H1 (cell line): Measurements from ENCODE around the gene SOX15. TPM values are rescaled to one million over a fixed set of nuclear protein-coding genes. Genes with fewer than 3 reads are reported as not detected.

ENCODE experiments used
- CTBP2 ChIP-seq: IDR thresholded peaks from 2 replicates; pipeline ENCODE4 v1.7.0; 2011; ENCODE audit warnings: borderline replicate concordance, mild to moderate bottlenecking, moderate library complexity, mixed read lengths, low read length; ENCODE audit not compliant: insufficient read depth, insufficient read length
- MAFK ChIP-seq: IDR thresholded peaks from 2 replicates; pipeline ENCODE4 v1.6.1; 2012; ENCODE audit warnings: low read depth, mild to moderate bottlenecking, improper control_type of control experiment, low read length
- TBP ChIP-seq: IDR thresholded peaks from 2 replicates; pipeline ENCODE4 v1.6.1; 2011; ENCODE audit warnings: low read depth, low read length, improper control_type of control experiment
- polyA plus RNA-seq, 7 experiments: library from polyadenylated mRNA; depleted of rRNA in 3 of 7; stranded (reverse) in 5 of 7; unstranded in 2 of 7; fragments of >200 nt in 5 of 7; fragments of 200-250 nt in 2 of 7; gene quantifications; 1 replicate in 5 of 7; 2 replicates in 1 of 7; 4 replicates in 1 of 7; pipeline versions ENCODE4 v1.2.1 to v1.2.3, GENCODE V29; 2011 to 2013; ENCODE audit warnings: missing spikeins in 2 of 7, mixed read lengths in 2 of 7
- total RNA-seq: library from RNA; stranded (reverse); fragmentation: NEBNext Ultra II Directional; extraction: Animal tissue kit (Norgen Biotek cat#: 25700); gene quantifications from 2 replicates; pipeline ENCODE4 v1.2.1, GENCODE V29; 2021
- TF ChIP-seq, protein P1 (sequence below): IDR thresholded peaks from 2 replicates; pipeline ENCODE4 v1.6.1; 2012; ENCODE audit warnings: inconsistent platforms
- TF ChIP-seq, protein P2 (sequence below): IDR thresholded peaks from 2 replicates; pipeline ENCODE4 v1.6.1; 2012; ENCODE audit warnings: low read length, inconsistent platforms

The SOX15 gene
- total and polyA plus RNA-seq, 2 of the 8 experiments (the other 6 are each of a cell fraction or from before 2014, with no cell fraction given) = 14.3 to 26.8 TPM

DNA sequence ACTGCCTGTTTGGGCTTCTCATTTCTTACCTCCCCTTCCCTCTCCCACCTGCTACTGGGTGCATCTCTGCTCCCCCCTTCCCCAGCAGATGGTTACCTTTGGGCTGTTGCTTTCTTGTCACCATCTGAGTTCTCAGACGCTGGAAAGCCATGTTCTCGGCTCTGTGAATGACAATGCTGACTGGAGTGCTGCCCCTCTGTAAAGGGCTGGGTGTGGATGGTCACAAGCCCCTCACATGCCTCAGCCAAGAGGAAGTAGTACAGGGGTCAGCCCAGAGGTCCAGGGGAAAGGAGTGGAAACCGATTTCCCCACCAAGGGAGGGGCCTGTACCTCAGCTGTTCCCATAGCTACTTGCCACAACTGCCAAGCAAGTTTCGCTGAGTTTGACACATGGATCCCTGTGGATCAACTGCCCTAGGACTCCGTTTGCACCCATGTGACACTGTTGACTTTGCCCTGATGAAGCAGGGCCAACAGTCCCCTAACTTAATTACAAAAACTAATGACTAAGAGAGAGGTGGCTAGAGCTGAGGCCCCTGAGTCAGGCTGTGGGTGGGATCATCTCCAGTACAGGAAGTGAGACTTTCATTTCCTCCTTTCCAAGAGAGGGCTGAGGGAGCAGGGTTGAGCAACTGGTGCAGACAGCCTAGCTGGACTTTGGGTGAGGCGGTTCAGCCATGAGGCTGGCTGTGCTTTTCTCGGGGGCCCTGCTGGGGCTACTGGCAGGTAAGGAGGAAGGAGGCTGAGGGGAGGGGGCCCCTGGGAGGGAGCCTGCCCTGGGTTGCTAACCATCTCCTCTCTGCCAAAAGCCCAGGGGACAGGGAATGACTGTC lies 10.7 kb downstream of the SOX15 start, which contains the start of gene CD68 (continued):
- TF ChIP-seq, protein P1, sequence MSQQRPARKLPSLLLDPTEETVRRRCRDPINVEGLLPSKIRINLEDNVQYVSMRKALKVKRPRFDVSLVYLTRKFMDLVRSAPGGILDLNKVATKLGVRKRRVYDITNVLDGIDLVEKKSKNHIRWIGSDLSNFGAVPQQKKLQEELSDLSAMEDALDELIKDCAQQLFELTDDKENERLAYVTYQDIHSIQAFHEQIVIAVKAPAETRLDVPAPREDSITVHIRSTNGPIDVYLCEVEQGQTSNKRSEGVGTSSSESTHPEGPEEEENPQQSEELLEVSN = no peak
- no peak for TF ChIP-seq TBP
- no peak for TF ChIP-seq MAFK
- TF ChIP-seq, protein P2, sequence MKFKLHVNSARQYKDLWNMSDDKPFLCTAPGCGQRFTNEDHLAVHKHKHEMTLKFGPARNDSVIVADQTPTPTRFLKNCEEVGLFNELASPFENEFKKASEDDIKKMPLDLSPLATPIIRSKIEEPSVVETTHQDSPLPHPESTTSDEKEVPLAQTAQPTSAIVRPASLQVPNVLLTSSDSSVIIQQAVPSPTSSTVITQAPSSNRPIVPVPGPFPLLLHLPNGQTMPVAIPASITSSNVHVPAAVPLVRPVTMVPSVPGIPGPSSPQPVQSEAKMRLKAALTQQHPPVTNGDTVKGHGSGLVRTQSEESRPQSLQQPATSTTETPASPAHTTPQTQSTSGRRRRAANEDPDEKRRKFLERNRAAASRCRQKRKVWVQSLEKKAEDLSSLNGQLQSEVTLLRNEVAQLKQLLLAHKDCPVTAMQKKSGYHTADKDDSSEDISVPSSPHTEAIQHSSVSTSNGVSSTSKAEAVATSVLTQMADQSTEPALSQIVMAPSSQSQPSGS = peak; percentile 91; the same call in 1 of the 2 replicates
- no peak for TF ChIP-seq CTBP2
